Right ventricle myocardium inferior (tissue), 1 donor: Measurements from ENCODE around the gene ITGA8. TPM values are rescaled to one million over a fixed set of nuclear protein-coding genes. Genes with fewer than 3 reads are reported as not detected.
A peak's percentile ranks its signal among the peaks of the same experiment; 100 is the strongest.
"Not testable (repeated sequence)": the region's sequence is repeated elsewhere in the genome, so short reads cannot be mapped to it uniquely, and the experiment has no call there.

Source experiments
- ATAC-seq: fragments of 200-7000 bp; cut with Tn5 transposase; one replicate; pipeline ENCODE4 v1.9.1; 2020; ENCODE audit warnings: mild to moderate bottlenecking, moderate library complexity
- DNase-seq: peaks from one replicate; pipeline ENCODE4 v3.0.0; 2021; ENCODE audit errors: missing footprints
- intact Hi-C: fragments of 100-400 bp; cut with DNase I; formaldehyde crosslinking; loops from one replicate; pipeline ENCODE4 v1.11.0; 2022
- total RNA-seq: library from RNA; stranded (reverse); fragmentation: NEBNext Ultra II Directional; extraction: Animal tissue kit (Norgen Biotek cat#: 25700); gene quantifications from one replicate; pipeline ENCODE4 v1.2.1, GENCODE V29; 2021
- donor health status: DM: no; HTN: yes; CAD: no; lungs with severe emphysema.

The ITGA8 gene
- total RNA-seq, 1 donor from 2014 or later, result 1.7 TPM

DNA sequence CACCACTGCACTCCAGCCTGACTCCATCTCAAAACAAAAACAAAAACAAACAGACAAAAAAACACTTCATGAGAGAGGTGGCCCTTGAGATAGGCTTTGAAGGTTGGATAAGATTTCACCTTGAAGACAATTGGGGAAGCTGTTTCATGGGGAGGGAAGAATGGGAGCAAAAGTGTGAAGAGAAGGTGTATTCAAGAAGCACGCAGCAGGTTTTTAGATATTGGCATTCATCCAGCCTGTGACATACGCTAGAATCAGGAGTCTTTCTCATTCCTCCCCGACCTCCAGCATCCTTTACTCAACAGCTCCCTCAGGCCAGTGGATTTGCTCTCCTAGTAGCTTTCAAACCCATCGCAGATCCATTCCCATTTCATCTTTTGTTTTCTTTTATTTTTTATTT is 232.3 kb downstream of the ITGA8 start:
- no peak for ATAC-seq
- intact Hi-C loops, result no loop called here
- no peak for DNase-seq

DNA sequence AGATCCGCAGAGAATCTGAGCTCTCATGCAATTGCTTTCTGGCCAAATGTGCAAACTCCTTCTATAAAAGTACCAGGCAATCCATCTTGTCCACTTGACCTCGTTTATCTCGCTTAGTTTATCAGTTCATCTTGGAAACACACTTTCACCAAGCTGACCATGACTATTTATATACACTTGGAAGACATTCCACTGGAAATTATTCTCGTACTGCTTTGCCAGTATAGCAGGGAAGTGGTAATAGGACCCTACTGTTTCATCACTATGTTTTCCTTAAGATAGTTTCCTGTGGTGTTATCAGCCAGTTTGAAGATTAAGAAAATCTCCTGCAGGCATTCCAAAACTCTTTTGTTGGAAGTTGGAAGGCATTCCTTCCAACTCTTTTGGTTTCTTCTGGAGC is 233.3 kb downstream of the ITGA8 start:
- intact Hi-C loops, result no loop called here
- ATAC-seq (no peak), DNase-seq (no peak)

DNA sequence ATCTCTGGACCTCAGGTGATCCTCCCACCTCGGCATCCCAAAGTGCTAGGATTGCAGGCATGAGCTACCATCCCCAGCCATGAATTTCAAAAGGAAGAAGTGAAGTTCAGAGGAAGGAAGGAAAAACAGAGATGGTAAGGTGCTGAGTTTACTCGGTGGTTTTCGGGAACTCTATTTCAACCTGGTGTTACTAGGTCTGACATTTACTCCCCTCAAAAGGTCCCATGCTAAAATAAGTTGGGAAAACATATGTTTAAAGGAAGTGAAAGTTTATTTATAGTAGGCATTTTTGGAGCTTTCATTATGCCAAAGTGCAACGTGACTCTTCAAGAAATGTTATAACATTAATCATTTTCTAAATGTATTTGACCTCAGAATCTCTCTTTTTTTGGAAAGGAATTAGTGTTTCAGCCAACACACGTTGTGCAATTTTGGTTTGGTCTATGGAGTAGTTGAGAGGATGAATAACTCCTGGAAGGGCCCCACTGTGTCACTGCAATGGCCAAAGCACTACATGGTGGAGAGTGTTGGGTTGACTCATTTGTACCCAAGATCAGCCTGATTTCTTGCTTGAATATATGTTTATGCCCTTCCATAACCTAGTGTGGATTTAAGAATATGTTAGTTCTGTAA is 233.9 kb downstream of the ITGA8 start:
- ATAC-seq (peak; percentile 64), DNase-seq (no peak)

DNA sequence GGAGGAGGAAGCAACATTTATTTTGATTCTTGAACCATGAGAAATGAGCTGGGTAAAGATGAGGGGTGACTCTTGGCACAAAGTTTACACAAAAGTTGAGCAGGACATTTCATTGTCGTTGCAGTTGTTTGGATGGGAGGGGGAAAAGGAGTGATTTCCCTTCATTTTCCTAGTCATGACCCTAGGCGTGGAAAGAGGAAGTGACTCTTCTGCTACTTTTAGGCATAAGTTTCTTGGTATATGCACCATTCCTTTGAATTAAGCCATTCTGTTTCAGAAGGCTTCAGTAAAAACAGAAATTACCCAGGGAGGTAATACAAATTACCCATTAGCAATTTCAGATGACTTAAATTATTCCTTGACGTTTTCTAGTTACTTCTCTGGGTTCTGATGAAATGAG is 234.7 kb downstream of the ITGA8 start:
- DNase-seq (no peak), ATAC-seq (no peak)
- intact Hi-C loops, result no loop called here

More for the DNA sequence above, 233.9 kb downstream of the ITGA8 start:
- intact Hi-C loops, result no loop called here

DNA sequence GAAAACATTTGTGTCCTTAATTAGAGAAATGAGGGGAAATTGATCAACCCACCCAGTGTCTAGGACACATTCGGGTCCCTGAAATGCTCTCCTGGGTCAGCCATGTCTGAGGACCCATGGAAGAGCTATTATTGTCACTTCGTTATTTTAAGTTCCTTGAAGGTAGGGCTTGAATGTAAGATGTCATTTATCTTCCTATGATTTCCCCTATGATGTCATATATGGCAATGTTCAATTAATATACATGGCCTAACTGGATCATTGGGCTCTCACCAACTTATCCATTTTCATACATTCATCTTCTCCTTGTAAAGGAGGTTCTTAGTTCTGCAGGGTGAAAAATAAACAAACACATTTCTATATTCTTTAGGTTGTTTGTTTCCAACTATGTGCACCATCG is 235.6 kb downstream of the ITGA8 start:
- ATAC-seq, result no peak
- intact Hi-C loops, result no loop called here
- no peak for DNase-seq

DNA sequence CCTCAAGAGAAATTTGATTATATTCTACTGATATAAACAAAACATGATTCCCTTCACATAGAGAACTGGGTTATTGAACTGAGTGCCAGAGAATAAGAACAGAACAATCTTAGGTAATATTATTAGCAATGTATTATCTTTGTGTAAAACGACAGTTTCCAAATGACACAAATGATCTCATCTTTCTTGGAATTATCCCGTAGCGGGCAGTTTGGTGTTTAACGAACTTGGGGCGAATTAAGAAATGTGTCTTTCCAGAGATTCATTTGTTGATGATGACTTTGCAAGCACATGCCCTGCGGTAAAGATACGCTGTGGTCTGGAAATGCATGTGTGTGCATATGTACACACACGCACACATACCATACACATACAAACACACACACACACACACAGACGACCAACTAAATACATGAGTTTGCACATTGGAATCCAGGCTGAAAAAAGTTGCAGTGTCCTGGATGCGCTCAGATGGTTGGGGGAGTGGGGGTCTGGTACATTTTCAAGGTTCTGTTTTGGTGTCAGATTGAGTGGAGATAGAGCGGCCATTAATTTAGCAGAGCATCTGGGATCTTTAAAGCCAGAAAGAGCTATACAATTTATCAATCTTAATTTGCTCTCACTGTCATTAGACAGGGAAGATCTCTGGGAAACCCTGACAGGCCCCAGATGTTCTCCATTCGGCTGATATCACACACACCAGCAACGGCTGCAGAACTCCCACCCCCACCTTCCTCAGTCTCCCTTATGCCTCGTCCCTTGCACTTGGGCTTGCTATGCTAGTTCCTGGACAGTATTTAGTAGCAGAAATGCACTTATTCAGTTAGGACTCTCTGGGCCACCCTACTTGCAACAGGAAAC is 236.3 kb downstream of the ITGA8 start:
- DNase-seq (no peak), ATAC-seq (no peak)
- intact Hi-C loops, result no loop called here

DNA sequence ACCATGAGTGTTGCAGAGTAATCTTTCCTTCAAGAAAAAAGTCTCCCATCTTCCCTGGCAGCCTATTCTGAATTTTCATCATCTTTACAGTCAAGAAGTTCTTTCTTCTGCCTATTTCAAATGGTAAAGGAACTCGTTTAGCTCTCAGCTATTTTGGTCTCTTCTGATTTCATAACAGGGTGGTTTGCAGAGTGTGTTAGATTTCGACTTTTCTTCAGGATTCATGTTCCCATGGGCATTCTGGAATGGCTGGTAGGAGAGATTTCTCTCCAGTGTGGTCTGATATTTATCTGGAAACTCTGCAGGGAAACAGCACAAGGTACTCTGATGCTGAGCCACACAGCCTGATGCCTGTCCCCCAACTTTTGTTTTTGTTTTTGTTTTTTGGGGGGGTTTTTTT is 237.6 kb downstream of the ITGA8 start:
- no peak for DNase-seq
- intact Hi-C loops, result no loop called here
- no peak for ATAC-seq

DNA sequence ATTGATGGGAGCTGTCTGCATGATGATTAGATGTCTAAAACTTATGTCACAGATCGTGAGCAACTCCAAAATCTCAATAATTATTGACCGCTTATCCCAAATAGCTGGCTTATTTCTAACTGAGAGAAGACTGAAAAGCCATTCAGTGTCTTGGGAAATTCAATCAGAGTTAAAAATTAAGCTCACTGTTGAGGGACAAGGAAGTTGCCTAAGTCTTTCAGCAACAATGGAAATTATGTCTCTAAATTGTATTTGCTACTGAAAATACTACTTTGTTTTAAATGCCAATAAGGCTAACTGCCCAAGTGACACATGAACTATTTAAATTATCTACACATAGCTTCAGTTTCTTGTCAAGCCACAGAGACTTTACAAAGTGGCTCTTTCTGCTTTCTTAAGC is 240.8 kb downstream of the ITGA8 start:
- ATAC-seq (no peak), DNase-seq (no peak)
- intact Hi-C loops, result no loop called here

DNA sequence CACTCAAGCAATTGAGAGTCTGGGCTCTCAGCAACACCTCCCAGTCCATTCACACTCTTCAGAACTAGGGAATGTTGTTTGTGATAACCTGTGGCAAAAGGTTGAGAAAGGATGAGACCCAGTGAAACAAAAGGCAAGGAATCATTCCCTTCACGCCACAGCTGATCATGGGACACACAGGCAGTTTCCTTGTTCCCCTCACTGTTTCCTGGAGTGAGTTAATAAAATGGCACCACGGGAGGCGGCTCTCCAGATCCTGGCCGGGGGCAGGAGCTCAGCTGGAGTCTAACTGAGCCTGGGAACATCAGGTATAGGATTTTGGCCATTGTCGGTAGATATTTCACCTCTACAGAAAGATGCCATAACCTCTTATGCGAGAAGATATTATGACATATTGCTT is 241.3 kb downstream of the ITGA8 start:
- intact Hi-C loops, result no loop called here

DNA sequence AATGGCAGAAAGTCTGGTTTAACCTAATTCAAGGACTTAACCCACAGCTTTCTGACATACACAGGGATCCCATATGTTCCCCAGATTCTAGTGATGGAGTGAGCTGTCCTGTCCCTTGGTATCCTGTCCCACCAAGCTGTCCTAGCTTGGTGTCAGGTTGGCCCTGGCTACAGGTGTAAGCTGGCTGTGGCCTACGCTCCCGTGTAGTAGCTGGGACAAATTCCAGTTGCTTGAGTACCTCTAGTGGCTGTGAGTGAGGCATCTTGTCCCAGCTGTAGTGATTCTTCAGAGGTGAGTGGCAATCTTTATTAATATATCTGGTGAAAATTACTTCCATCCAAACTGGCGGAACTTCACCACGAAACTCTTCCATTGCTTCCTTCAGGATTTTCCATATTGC is 243.4 kb downstream of the ITGA8 start:
- no peak for DNase-seq
- no peak for ATAC-seq
- intact Hi-C loops, result no loop called here

More for the DNA sequence above, 241.3 kb downstream of the ITGA8 start:
- no peak for ATAC-seq
- no peak for DNase-seq

DNA sequence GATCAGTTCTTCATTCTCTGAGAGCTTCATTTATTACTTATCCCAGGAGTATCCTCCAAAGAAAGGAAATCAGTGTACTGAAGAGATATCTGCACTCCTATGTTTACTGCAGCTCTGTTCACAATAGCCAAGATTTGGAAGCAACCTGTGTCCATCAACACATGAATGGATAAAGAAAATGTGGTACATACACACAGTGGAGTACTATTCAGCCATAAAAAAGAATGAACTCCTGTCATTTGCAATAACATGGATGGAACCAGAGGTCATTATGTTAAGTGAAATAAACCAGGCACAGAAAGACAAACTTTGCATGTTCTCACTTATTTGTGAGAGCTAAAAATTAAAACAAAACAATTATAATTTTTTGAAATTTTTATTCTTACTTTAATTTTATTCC is 244.3 kb downstream of the ITGA8 start:
- ATAC-seq, DNase-seq, intact Hi-C loops: not testable (repeated sequence)

DNA sequence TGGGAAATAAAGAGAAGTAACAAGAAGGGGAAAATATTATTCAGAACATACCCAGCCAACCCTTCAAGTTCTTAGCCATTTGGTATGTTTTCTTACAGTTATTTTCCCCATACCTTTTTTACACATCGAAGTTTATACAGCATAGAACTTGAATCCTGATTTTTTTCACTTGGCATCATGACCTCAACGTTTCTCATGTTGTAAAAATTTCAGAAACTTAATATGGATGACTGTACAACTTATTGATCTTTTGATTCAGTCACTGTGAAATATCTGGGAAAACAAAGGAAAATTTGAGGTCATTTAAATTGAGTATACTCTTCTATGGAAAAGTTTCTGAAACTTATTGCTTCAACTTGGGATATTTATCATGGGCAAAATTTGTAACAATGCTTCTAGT is 245.1 kb downstream of the ITGA8 start:
- ATAC-seq, result no peak
- intact Hi-C loops, result no loop called here
- no peak for DNase-seq

DNA sequence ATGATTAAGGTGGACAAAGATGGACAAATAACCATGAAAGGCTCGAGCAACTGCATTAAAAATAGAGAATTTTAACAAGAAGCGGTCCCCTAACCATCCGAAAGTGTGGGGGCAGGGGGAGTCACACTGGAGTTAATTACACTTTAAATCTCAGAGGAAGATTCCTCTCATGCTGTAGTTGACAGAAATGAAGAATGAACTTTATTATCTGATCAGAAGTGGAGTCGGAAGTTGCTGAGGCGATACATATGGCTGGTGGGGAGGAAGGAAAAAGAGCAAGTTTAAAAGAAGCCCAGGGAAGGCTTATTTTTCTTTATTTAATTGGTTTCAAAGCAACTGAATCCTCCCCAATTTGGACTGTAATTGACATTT is 246.3 kb downstream of the ITGA8 start:
- DNase-seq (no peak), ATAC-seq (no peak)
- intact Hi-C loops, result no loop called here

DNA sequence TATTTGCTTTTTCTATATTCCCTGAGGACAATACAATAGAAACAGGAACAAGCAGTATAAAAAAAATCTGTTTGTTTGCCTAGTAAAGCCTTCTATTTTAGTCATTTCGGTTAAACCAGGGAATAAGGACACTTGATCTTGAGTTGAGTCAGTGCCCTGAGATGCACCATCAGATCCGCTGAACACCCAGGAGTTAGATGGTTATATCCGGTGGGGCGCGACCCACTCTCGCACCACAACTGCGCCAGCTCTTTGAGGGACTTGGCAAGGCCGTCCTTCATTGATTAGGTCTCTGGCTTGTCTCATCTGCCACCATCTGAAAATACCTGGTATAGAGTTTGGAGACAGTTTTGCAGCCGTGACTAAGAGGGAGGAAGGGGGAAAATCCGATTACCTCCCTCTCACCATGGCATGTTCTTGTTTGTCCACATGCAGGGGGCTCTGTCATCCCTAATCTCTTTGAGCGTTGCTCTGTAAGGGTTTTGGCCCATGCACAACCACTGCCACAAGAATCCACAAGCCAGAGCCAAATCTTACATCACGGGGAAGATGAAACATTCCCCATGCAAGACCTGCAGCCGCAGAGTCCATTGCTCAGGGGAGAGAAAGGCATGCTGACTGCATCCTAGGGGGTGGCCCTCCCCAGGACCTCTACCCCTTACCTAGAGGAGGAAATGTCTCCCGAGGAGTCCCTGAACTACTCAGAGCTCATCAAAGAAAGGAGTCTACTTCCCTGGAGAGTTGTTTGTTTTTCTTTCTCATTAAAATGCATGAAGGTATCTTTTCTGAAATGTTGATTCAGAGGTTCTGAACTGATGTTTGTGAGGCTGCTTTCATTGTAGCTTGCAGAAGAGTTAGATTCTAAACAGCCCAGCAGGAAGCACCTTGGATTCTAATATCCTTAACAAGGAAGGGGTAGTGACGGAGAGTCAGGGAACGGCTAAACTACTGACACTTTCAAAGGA is 247.0 kb downstream of the ITGA8 start:
- DNase-seq (no peak), ATAC-seq (peak; percentile 43)
- intact Hi-C loops, result no loop called here

DNA sequence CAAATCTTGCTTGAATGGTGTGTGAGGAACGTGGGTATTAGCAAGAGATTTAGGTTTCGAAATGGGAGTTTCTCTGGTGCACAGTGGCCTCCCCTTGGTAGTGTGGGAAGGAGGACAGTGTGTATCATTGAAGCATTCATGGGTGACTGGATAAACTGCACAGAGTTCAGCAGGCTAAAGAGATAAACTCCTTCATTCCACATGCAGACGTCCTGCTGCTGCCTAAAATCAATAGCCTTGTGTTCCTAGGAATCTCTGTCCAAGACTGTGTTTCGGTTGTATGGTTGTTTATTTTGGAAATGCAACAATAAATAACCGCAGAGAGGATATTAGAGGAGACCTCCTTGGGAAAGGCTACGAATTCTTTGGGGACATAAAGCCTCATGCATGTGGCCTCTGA is 247.7 kb downstream of the ITGA8 start:
- DNase-seq, result no peak
- intact Hi-C loops, result no loop called here
- peak; percentile 54 for ATAC-seq

DNA sequence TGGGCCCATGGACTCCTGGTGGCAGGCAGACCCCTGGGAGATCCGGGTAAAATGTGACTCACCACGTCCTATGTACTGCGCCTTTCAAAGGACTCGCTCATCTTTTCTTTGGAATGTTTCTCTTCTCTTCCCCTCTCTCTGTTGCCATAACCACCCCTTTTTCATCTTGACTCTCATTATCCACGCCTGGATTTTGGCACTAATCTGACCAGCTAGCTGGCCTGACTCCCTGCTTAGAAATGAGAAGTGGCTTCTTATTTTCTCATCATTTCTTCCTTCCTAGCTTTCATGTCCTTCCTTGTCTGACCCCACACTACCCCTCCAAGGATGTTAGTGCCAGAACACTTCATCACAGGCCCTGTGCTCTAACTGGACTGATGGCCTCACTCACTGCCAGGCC is 250.6 kb downstream of the ITGA8 start:
- intact Hi-C loops, result no loop called here
- ATAC-seq, result no peak
- no peak for DNase-seq

DNA sequence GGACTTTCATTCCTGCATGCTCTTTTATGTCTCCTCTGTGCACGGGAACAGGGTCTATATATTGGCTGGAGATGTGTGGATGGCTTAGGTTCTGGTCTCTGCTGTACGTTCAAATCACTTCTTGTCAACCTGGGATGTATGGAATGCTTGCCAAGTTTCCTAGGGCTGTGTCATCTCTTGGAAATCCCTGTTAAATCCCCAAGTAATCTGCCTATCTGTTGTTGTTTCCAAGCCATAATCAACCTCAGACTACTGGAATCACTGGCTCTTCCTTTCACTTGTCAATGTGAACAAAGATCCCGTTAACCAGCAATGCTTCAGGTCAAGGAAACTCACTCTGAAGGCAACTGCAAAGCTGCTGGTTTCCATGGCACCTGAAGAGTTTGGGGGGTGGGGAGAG is 255.3 kb downstream of the ITGA8 start:
- intact Hi-C loops, result no loop called here
- no peak for DNase-seq
- no peak for ATAC-seq
